GM18505 (cell line): Measurements from ENCODE around the gene NRXN3.

Experiments used
- ATAC-seq: cut with Tn5 transposase; IDR thresholded peaks from one replicate; pipeline ENCODE4 v1.9.1; 2021; ENCODE audit not compliant: unreplicated experiment
- POLR2A ChIP-seq: IDR thresholded peaks from 4 replicates; pipeline ENCODE4 v1.6.1; 2011; ENCODE audit warnings: borderline replicate concordance; ENCODE audit not compliant: insufficient read depth, insufficient read length; ENCODE audit errors: extremely low read depth

NRXN3 gene

GRCh38 chr14:79417961-79418360, 1247.8 kb downstream of the NRXN3 start:
- no peak for ATAC-seq
- no peak for TF ChIP-seq POLR2A

- TF ChIP-seq POLR2A = no peak
- no peak for ATAC-seq
Observed at GRCh38 chr14:79418649-79419415, 1248.7 kb downstream of the NRXN3 start.

- ATAC-seq = no peak
- TF ChIP-seq POLR2A = no peak
Observed at GRCh38 chr14:79419571-79420327, 1249.6 kb downstream of the NRXN3 start.

- TF ChIP-seq POLR2A = no peak
- ATAC-seq = no peak
Observed at GRCh38 chr14:79420725-79421124, 1250.6 kb downstream of the NRXN3 start.

GRCh38 chr14:79421811-79422210, 1251.6 kb downstream of the NRXN3 start:
- no peak for ATAC-seq
- TF ChIP-seq POLR2A = no peak

GRCh38 chr14:79424462-79424861, 1254.3 kb downstream of the NRXN3 start:
- no peak for ATAC-seq

GRCh38 chr14:79426103-79426755, 1256.1 kb downstream of the NRXN3 start:
- no peak for TF ChIP-seq POLR2A
- ATAC-seq = no peak

More at GRCh38 chr14:79424462-79424861, 1254.3 kb downstream of the NRXN3 start:
- TF ChIP-seq POLR2A = no peak

- no peak for TF ChIP-seq POLR2A
- no peak for ATAC-seq
Observed at GRCh38 chr14:79432640-79433039, 1262.5 kb downstream of the NRXN3 start.

GRCh38 chr14:79436335-79436734, 1266.2 kb downstream of the NRXN3 start:
- ATAC-seq = no peak
- no peak for TF ChIP-seq POLR2A

GRCh38 chr14:79437951-79438350, 1267.8 kb downstream of the NRXN3 start:
- no peak for ATAC-seq
- TF ChIP-seq POLR2A = no peak

- ATAC-seq = no peak
- no peak for TF ChIP-seq POLR2A
Observed at GRCh38 chr14:79438696-79439342, 1268.6 kb downstream of the NRXN3 start.

- TF ChIP-seq POLR2A = no peak
- no peak for ATAC-seq
Observed at GRCh38 chr14:79442786-79443185, 1272.6 kb downstream of the NRXN3 start.

- no peak for ATAC-seq
- TF ChIP-seq POLR2A = no peak
Observed at GRCh38 chr14:79443602-79444001, 1273.4 kb downstream of the NRXN3 start.
